AG04449 (cell line): ENCODE results near the gene IGF2BP1.
"Not testable (repeated sequence)": the region's sequence is repeated elsewhere in the genome, so short reads cannot be mapped to it uniquely, and the experiment has no call there.

Experiments
- CTCF ChIA-PET: fragments of 350-600 bp; formaldehyde crosslinking; extraction: SDS; loops from one replicate; lab custom pipeline; 2021; ENCODE audit warnings: antibody characterized with exemption; lab: Yijun Ruan, JAX
- POLR2A ChIA-PET: fragments of 400-600, 350-600 bp; formaldehyde crosslinking; extraction: SDS; loops from one replicate; lab custom pipeline; 2020; ENCODE audit warnings: antibody characterized with exemption, inconsistent platforms; lab: Yijun Ruan, JAX
- DNase-seq: peaks from one replicate; pipeline ENCODE4 v3.0.0-alpha.2; 2010; ENCODE audit warnings: low read depth, low spot score
- H3K4me3 ChIP-seq: 2 replicates; pipeline ENCODE4 v1.5.1; 2011; ENCODE audit warnings: low read depth, mild to moderate bottlenecking, control low read depth, low read length
- TF ChIP-seq, protein P1 (sequence below): IDR thresholded peaks from one replicate; pipeline ENCODE4 v1.5.1; 2011; ENCODE audit warnings: mild to moderate bottlenecking, moderate library complexity, low read length, control low read depth, inconsistent platforms; ENCODE audit not compliant: insufficient read depth; ENCODE audit errors: missing control alignments

IGF2BP1 gene

DNA sequence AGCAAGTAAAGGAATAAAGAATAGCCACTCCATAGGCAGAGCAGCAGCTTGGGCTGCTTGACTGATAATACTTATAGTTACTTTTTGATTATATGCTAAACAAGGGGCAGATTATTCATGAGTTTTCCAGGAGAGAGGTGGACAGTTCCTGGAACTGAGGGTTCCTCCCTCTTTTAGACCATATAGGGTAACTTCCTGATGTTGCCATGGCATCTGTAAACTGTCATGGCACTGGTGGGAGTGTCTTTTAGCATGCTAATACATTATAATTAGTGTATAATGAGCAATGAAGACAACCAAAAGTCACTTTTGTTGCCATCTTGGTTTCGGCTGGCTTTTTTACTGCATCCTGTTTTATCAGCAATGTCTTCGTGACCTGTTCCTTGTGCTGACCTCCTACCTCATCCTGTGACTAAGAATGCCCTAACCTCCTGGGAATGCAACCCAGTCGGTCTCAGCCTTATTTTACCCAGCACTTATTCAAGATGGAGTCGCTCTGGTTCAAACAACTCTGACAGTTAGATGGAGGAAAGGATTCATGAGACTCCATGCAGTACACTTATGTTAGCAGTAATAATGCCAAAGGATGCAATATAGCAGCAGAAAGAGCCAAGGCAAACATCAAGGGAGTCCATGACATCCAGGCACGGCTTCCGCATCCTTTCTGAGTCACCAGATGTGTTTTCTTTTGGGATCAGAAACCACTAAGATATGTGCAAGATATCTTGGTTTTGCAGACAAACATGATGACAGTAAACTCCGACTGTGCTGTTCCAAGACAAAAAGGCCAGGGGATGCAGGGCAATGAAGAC lies 79.6 kb downstream of the IGF2BP1 start:
- ChIA-PET POLR2A (interaction anchor here (0.5 kb wide), 1 partner anchor 18 kb away, joined by 3 read pairs; no protein-coding TSS in a partner anchor), CTCF (no interaction called here)
- H3K4me3 ChIP-seq: no peak overlapping the region
- DNase-seq: peak; percentile 67
- TF ChIP-seq, protein P1, sequence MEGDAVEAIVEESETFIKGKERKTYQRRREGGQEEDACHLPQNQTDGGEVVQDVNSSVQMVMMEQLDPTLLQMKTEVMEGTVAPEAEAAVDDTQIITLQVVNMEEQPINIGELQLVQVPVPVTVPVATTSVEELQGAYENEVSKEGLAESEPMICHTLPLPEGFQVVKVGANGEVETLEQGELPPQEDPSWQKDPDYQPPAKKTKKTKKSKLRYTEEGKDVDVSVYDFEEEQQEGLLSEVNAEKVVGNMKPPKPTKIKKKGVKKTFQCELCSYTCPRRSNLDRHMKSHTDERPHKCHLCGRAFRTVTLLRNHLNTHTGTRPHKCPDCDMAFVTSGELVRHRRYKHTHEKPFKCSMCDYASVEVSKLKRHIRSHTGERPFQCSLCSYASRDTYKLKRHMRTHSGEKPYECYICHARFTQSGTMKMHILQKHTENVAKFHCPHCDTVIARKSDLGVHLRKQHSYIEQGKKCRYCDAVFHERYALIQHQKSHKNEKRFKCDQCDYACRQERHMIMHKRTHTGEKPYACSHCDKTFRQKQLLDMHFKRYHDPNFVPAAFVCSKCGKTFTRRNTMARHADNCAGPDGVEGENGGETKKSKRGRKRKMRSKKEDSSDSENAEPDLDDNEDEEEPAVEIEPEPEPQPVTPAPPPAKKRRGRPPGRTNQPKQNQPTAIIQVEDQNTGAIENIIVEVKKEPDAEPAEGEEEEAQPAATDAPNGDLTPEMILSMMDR: no peak

DNA sequence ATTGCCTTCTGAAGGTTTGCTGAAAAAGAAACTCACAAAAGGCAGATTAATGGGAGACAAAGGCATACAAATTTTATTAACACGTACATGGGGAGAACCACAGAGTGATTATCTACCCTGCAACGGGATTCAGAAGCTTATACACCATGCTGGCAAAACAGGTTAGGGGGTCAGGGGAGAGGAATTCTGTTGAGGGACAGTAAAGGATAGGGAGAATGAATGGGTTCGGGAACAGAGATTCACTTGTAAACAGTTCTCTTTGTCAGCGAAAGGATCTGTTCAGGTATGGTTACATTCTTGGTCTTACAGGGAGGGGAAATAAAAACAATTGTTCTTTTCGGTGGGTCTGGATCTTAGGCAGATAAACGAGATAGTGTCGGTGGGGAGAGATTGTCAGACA lies 81.1 kb downstream of the IGF2BP1 start:
- no peak overlapping the region for H3K4me3 ChIP-seq
- POLR2A ChIA-PET: no interaction called here
- TF ChIP-seq, protein P1: no peak
- no peak for DNase-seq
- CTCF ChIA-PET: no interaction called here

DNA sequence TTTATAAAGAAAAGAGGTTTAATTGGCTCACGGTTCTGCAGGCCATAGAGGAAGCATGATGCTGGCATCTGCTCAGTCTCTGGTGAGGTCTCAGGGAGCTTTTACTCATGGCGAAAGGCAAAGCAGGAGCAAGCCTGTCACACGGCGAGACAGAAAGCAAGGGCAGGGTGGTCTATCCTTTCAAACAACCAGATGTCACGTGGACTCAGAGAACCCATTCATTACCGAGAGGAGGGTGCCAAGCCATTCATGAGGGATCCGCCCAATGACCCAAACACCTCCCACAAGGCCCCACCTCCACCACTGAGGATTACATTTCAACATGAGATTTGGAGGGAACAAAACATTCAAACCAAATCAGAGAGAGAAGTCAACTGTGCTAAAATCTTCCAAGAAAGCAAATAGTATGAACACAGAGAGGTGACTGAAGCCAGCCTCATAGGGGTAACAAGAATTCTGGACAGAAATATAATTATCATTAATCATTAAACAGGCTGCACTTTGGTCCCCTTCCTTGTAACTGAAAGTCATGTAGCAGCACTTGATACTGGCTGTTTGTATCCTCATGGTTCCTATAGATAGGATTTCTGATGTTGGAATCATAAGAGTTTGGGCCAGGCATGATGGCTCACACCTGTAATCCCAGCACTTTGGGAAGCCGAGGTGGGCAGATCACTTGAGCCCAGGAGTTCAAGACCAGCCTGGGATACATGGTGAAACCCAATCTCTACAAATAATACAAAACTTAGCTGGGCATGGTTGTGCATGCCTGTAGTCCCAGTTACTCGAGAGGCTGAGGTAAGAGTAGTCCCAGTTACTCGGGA lies 82.9 kb downstream of the IGF2BP1 start:
- POLR2A ChIA-PET: no interaction called here
- no peak for DNase-seq
- TF ChIP-seq, protein P1: no peak
- CTCF ChIA-PET: no interaction called here
- no peak overlapping the region for H3K4me3 ChIP-seq

DNA sequence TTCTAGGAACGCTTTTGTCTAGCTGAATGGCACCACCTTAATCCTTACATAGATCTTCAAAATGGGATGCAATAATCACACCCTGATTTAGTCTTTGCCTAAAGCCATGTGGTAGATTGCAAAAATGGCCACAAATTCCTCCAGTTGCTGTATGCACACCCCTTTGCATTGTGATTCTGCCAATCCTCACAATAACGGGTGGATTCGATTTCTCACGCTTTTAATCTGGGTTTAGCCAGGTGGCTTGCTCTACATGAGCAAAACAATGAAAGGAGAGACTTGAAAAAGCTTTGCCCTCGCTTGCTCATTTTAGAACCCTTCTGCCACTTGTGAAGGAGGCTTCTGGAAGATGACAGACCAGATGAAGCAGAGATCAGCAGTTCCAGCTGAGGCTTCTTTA lies 85.0 kb downstream of the IGF2BP1 start:
- POLR2A ChIA-PET: no interaction called here
- CTCF ChIA-PET: no interaction called here
- no peak for DNase-seq

DNA sequence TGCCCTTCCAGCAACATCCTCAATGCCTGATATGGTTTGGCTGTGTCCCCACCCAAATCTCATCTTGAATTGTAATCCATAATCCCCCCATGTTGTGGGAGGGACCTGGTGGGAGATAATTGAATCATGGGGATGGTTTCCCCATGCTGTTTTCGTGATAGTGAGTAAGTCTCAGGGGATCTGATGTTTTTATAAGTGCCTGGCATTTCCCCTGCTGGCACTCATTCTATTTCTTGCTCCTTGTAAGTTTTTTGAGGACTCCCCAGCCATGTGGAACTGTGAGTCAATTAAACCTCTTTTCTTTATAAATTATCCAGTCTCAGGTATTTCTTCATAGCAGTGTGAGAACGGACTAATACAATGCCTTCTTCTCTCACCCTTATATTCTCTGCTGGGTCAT lies 87.9 kb downstream of the IGF2BP1 start:
- H3K4me3 ChIP-seq, DNase-seq, POLR2A ChIA-PET: not testable (repeated sequence)
- CTCF ChIA-PET: interaction anchor here (0.9 to 1.4 kb wide), 2 partner anchors 17 to 205 kb away, joined by 3 to 5 read pairs; no protein-coding TSS in a partner anchor

More for the DNA sequence above, 85.0 kb downstream of the IGF2BP1 start:
- no peak overlapping the region for H3K4me3 ChIP-seq
- TF ChIP-seq, protein P1: no peak

DNA sequence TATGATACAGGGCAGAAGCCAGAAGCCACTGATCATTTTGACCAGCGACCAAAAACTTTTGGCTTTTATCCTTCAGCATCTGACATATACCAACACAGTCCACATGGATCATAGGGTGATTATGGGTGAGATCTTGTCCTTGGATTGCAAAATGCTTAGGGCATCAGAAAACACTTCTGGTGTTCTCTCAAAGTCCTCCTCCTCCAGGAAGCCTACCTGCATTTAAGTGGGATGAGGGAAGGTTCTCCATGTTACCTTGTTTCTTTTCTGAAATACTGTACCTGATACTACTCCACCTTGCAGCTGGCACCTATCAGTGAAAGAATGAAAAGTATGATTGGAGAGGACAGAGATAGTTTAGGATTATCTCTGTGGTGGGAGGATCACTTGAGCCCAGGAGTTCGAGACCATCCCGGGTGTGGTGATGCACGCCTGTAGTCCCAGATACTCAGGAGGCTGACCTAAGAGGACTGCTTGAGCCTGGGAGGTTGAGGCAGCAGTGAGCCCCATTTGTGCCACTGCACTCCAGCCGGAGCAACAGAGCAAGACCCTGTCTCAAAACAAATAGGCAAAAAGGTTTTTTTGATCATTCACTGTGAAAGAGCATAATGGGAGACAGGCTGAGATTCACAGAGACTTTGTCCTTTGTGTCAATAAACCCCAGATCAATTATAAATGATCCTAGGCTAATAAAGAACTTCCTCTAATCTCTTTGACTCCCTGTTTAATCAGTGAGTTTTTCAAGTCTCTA lies 88.6 kb downstream of the IGF2BP1 start:
- TF ChIP-seq, protein P1: no peak
- POLR2A ChIA-PET: no interaction called here
- DNase-seq: no peak
- H3K4me3 ChIP-seq: no peak overlapping the region
- CTCF ChIA-PET: interaction anchor here (1.4 kb wide), 1 partner anchor 16 kb away, joined by 5 read pairs; no protein-coding TSS in a partner anchor
